Stimulated activated CD8-positive, alpha-beta memory T cell treated with anti-CD3 and anti-CD28 coated beads, Interleukin-12 subunit alpha, Interleukin-12 subunit beta, amount 100 ng/mL, for 4 hours (primary cell): ENCODE measurements around the gene SARS1.
"Not testable (repeated sequence)": the region's sequence is repeated elsewhere in the genome, so short reads cannot be mapped to it uniquely, and the experiment has no call there.

ENCODE experiments used
- DNase-seq: peaks from one replicate; pipeline ENCODE4 v3.0.0-alpha.2; 2020; ENCODE audit warnings: low read depth

Gene SARS1

GRCh38 chr1:109193653-109194590 lies 19.8 kb upstream of the SARS1 start:
- DNase-seq, result no peak

GRCh38 chr1:109197158-109198042 lies 16.3 kb upstream of the SARS1 start:
- DNase-seq, result no peak

GRCh38 chr1:109198043-109198695 lies 15.5 kb upstream of the SARS1 start:
- no peak for DNase-seq

- no peak for DNase-seq
Measured at GRCh38 chr1:109198745-109199144, 15.0 kb upstream of the SARS1 start.

- no peak for DNase-seq
Measured at GRCh38 chr1:109199710-109200109, 14.0 kb upstream of the SARS1 start.

GRCh38 chr1:109201123-109201703 lies 12.5 kb upstream of the SARS1 start:
- peak; percentile 18 for DNase-seq

- DNase-seq, result no peak
Measured at GRCh38 chr1:109204484-109204883, 9.2 kb upstream of the SARS1 start.

GRCh38 chr1:109206339-109206738 lies 7.4 kb upstream of the SARS1 start:
- DNase-seq, result no peak

GRCh38 chr1:109207467-109208103 lies 6.1 kb upstream of the SARS1 start:
- DNase-seq, result no peak

- DNase-seq, result no peak
Measured at GRCh38 chr1:109208394-109208793, 5.3 kb upstream of the SARS1 start.

GRCh38 chr1:109208836-109209463 lies 4.8 kb upstream of the SARS1 start:
- no peak for DNase-seq

- DNase-seq, result no peak
Measured at GRCh38 chr1:109210058-109210457, 3.7 kb upstream of the SARS1 start.

- DNase-seq, result no peak
Measured at GRCh38 chr1:109213345-109213823, 334 bp upstream of the SARS1 start.

- DNase-seq, result peak; percentile 17
Measured at GRCh38 chr1:109214695-109215623, 1.2 kb downstream of the SARS1 start.

- DNase-seq, result no peak
Measured at GRCh38 chr1:109216662-109217061, 2.9 kb downstream of the SARS1 start.

- no peak for DNase-seq
Measured at GRCh38 chr1:109218516-109218915, 4.8 kb downstream of the SARS1 start.

GRCh38 chr1:109221201-109221600 lies 7.5 kb downstream of the SARS1 start:
- DNase-seq, result not testable (repeated sequence)

- DNase-seq, result no peak
Measured at GRCh38 chr1:109225308-109225707, 11.6 kb downstream of the SARS1 start.

- no peak for DNase-seq
Measured at GRCh38 chr1:109225711-109226445, 12.2 kb downstream of the SARS1 start.
